K562 (cell line): ENCODE results near the gene CTNNB1. TPM values are rescaled to one million over a fixed set of nuclear protein-coding genes. Genes with fewer than 3 reads are reported as not detected.

Experiments
- CSDE1 ChIP-seq, 2 experiments: fragments of 450-650 bp; IDR thresholded peaks; 2 replicates each; pipeline ENCODE4 v1.6.1; 2016; ENCODE audit warnings: mild to moderate bottlenecking in 1 of 2
- DIDO1 ChIP-seq: fragments of 450-650 bp; IDR thresholded peaks from 2 replicates; pipeline ENCODE4 v1.6.1; 2016; ENCODE audit warnings: low read depth, missing biosample characterization, missing genetic modification characterization
- E2F4 ChIP-seq: sonication (generic); formaldehyde crosslinking; IDR thresholded peaks from 2 replicates; pipeline ENCODE4 v1.8.0; 2022; ENCODE audit warnings: mild to moderate bottlenecking, low read depth, missing genetic modification reagents
- FOXJ2 ChIP-seq: fragments of 200-800 bp; sonication (Bioruptor generic); IDR thresholded peaks from 2 replicates; pipeline ENCODE4 v1.6.1; 2016; ENCODE audit warnings: missing genetic modification characterization, missing compliant biosample characterization
- HDAC3 ChIP-seq: fragments of 450-650 bp; IDR thresholded peaks from 2 replicates; pipeline ENCODE4 v1.6.1; 2018; ENCODE audit warnings: borderline replicate concordance, mild to moderate bottlenecking, moderate library complexity; ENCODE audit not compliant: partially characterized antibody
- KAT2B ChIP-seq: IDR thresholded peaks from one replicate; pipeline ENCODE4 v1.6.1; 2012; ENCODE audit warnings: low read depth, mild to moderate bottlenecking, control low read depth, inconsistent platforms, low read length, moderate library complexity
- MXI1 ChIP-seq: IDR thresholded peaks from 2 replicates; pipeline ENCODE4 v1.6.1; 2011; ENCODE audit warnings: low read depth, mild to moderate bottlenecking, improper control_type of control experiment, low read length
- NR2C1 ChIP-seq, 2 experiments: fragments of 450-650 bp; IDR thresholded peaks; 2 replicates each; pipeline ENCODE4 v1.6.1; 2017; ENCODE audit warnings: mild to moderate bottlenecking in 2 of 2, antibody characterized with exemption in 1 of 2, inconsistent platforms in 1 of 2, missing compliant biosample characterization in 1 of 2, missing genetic modification characterization in 1 of 2
- PCBP1 ChIP-seq: fragments of 200-400 bp; formaldehyde crosslinking; IDR thresholded peaks from 2 replicates; pipeline ENCODE4 v1.6.1; 2018; ENCODE audit warnings: mild to moderate bottlenecking, low read depth, low read length; ENCODE audit not compliant: poor library complexity, severe bottlenecking
- PHB2 ChIP-seq: fragments of 450-650 bp; IDR thresholded peaks from 2 replicates; pipeline ENCODE4 v1.6.1; 2017; ENCODE audit warnings: low read depth
- PHF8 ChIP-seq: fragments of 200-600 bp; sonication (generic); IDR thresholded peaks from 2 replicates; pipeline ENCODE4 v1.6.1; 2012; ENCODE audit warnings: mixed run types, mild to moderate bottlenecking, inconsistent platforms, low read length, moderate library complexity, borderline replicate concordance
- SMAD1 ChIP-seq: fragments of 150-350 bp; IDR thresholded peaks from 2 replicates; pipeline ENCODE4 v1.6.1; 2014; ENCODE audit warnings: low read length, low read depth; ENCODE audit not compliant: partially characterized antibody
- SRSF9 ChIP-seq: fragments of 200-400 bp; formaldehyde crosslinking; IDR thresholded peaks from 2 replicates; pipeline ENCODE4 v1.6.1; 2017; ENCODE audit warnings: low read depth, low read length, borderline replicate concordance
- TAF9B ChIP-seq: fragments of 450-650 bp; IDR thresholded peaks from 2 replicates; pipeline ENCODE4 v1.6.1; 2018; ENCODE audit warnings: mild to moderate bottlenecking; ENCODE audit not compliant: partially characterized antibody
- USF2 ChIP-seq: sonication (generic); formaldehyde crosslinking; IDR thresholded peaks from 2 replicates; pipeline ENCODE4 v1.5.0; 2020; ENCODE audit warnings: missing genetic modification reagents
- ZNF143 ChIP-seq: sonication (generic); formaldehyde crosslinking; IDR thresholded peaks from 2 replicates; pipeline ENCODE4 v1.9.0; 2022; ENCODE audit warnings: mild to moderate bottlenecking, missing genetic modification reagents
- ZNF512 ChIP-seq: IDR thresholded peaks from 2 replicates; pipeline ENCODE4 v1.6.1; 2016; ENCODE audit warnings: missing genetic modification characterization, missing compliant biosample characterization
- ZNF551 ChIP-seq: fragments of 250-450 bp; sonication (Bioruptor Pico); IDR thresholded peaks from 2 replicates; pipeline ENCODE4 v1.5.0; 2021; ENCODE audit warnings: mild to moderate bottlenecking, moderate library complexity
- ZNF589 ChIP-seq: fragments of 200-800 bp; sonication (Bioruptor generic); IDR thresholded peaks from 2 replicates; pipeline ENCODE4 v1.6.1; 2016; ENCODE audit warnings: low read depth, missing genetic modification characterization, missing compliant biosample characterization
- ZNF644 ChIP-seq: fragments of 200-800 bp; sonication (Bioruptor generic); IDR thresholded peaks from 2 replicates; pipeline ENCODE4 v1.6.1; 2016; ENCODE audit warnings: low read depth, missing genetic modification characterization, missing compliant biosample characterization
- ZNF75A ChIP-seq: fragments of 450-650 bp; formaldehyde crosslinking; IDR thresholded peaks from 2 replicates; pipeline ENCODE4 v1.4.0; 2020; ENCODE audit warnings: mild to moderate bottlenecking
- polyA plus RNA-seq, 8 experiments: library from polyadenylated mRNA; depleted of rRNA in 4 of 8; stranded (reverse) in 5 of 8; unstranded in 3 of 8; fragments of >200 nt; fragmentation: Nextera tagmentation in 2 of 8; fragmentation: Illumina TruSeq in 1 of 8; extraction: Ambion mirVana in 2 of 8; extraction: Trizol in 1 of 8; gene quantifications; 2 replicates each; pipeline versions ENCODE4 v1.2.1 to v1.2.3, GENCODE V29; 2011 to 2014; ENCODE audit warnings: inconsistent platforms in 1 of 8, missing spikeins in 1 of 8
- total RNA-seq, 7 experiments: library from RNA; depleted of rRNA in 6 of 7; stranded (reverse); fragments of >200 nt in 6 of 7; fragmentation: Illumina TruSeq in 2 of 7; extraction: Trizol in 2 of 7; gene quantifications; 2 replicates each; pipeline versions ENCODE4 v1.2.1 to v1.2.3, GENCODE V29; 2011 to 2021; ENCODE audit warnings: low replicate concordance in 1 of 7
- TF ChIP-seq, protein P1 (sequence below): fragments of 200-400 bp; formaldehyde crosslinking; IDR thresholded peaks from 2 replicates; pipeline ENCODE4 v1.6.1; 2017; ENCODE audit warnings: mild to moderate bottlenecking, low read depth, low read length, moderate library complexity

The CTNNB1 gene
- total and polyA plus RNA-seq, 9 of the 15 experiments (the other 6 are each of a cell fraction or from before 2014, with no cell fraction given), result 44.3 to 193 (median 154) TPM

DNA sequence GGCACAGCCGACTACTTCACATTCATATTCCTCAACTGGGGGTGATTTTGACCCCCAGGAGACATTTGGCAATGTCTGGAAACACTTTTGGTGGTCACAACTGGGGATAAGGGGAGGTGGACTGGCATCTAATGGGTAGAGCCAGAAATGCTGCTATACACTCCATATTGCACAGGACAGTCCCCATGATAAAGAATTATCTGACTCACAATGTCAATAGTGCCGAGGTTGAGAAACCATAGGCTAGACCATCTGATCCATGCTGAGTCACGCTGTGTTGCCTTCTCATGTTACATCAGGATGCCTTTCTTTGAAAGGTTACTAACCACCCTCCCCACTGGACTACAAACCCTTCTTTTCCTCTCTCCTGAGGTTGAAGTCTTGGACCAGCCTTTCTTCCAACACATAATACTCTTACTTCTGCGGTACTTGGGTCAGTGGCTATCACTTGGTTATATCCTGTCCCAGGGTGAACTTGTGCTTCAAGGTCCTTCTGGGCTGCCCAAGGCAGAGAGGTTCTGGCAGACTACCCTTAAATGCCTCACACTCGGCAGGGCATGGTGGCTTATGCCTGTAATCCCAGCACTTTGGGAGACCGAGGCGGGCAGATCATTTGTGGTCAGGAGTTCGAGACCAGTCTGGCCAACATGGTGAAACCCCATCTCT lies 68.8 kb downstream of the CTNNB1 start (continued):
- TF ChIP-seq E2F4 (CRISPR knock-in tag), result no peak
- TF ChIP-seq NR2C1 (IDR thresholded peaks at IDR 0.05), result no peak
- TF ChIP-seq NR2C1 (tag; IDR thresholded peaks at IDR 0.05), result no peak
- TF ChIP-seq PHF8, result no peak
- no peak for TF ChIP-seq ZNF75A
- no peak for TF ChIP-seq KAT2B
- no peak for TF ChIP-seq MXI1
- TF ChIP-seq PHB2, result no peak
- no peak for TF ChIP-seq ZNF589 (CRISPR knock-in tag)
- TF ChIP-seq USF2, result no peak
- TF ChIP-seq DIDO1 (tag), result no peak
- TF ChIP-seq PCBP1, result no peak
- TF ChIP-seq FOXJ2 (tag), result no peak; the same call in 1 of the 2 replicates
- peak; percentile 82 for TF ChIP-seq TAF9B
- peak; percentile 84 for TF ChIP-seq HDAC3
- TF ChIP-seq CSDE1 (IDR thresholded peaks at IDR 0.05), result no peak
- TF ChIP-seq SRSF9, result no peak
- no peak for TF ChIP-seq ZNF644
- TF ChIP-seq ZNF551, result no peak
- TF ChIP-seq, protein P1, sequence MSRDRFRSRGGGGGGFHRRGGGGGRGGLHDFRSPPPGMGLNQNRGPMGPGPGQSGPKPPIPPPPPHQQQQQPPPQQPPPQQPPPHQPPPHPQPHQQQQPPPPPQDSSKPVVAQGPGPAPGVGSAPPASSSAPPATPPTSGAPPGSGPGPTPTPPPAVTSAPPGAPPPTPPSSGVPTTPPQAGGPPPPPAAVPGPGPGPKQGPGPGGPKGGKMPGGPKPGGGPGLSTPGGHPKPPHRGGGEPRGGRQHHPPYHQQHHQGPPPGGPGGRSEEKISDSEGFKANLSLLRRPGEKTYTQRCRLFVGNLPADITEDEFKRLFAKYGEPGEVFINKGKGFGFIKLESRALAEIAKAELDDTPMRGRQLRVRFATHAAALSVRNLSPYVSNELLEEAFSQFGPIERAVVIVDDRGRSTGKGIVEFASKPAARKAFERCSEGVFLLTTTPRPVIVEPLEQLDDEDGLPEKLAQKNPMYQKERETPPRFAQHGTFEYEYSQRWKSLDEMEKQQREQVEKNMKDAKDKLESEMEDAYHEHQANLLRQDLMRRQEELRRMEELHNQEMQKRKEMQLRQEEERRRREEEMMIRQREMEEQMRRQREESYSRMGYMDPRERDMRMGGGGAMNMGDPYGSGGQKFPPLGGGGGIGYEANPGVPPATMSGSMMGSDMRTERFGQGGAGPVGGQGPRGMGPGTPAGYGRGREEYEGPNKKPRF, result no peak
- no peak for TF ChIP-seq ZNF512 (tag)
- no peak for TF ChIP-seq ZNF143
- no peak for TF ChIP-seq SMAD1
